Stimulated activated CD8-positive, alpha-beta memory T cell treated with anti-CD3 and anti-CD28 coated beads, Interleukin-4, amount 100 ng/mL, for 4 hours (primary cell): Measurements from ENCODE around the gene GMPS.
A peak's percentile ranks its signal among the peaks of the same experiment; 100 is the strongest.
"Not testable (repeated sequence)": the region's sequence is repeated elsewhere in the genome, so short reads cannot be mapped to it uniquely, and the experiment has no call there.

Experiments
- DNase-seq, 2 donors: peaks; one replicate each; pipeline ENCODE4 v3.0.0-alpha.2; 2020; ENCODE audit warnings: low read depth in 2 of 2, low spot score in 1 of 2

GMPS gene

GRCh38 chr3:155870133-155870944 is at the start of gene GMPS:
TSS of gene GMPS (plus strand) at chr3:155870650. CDS start at chr3:155870871, 221 bp downstream.
- DNase-seq, result peak; percentile 88 to 91

- DNase-seq, result not testable (repeated sequence)
Measured at GRCh38 chr3:155828490-155829098, 41.9 kb upstream of the GMPS start.

GRCh38 chr3:155835341-155836071 is 34.9 kb upstream of the GMPS start:
- no peak for DNase-seq

GRCh38 chr3:155843569-155843968 is 26.9 kb upstream of the GMPS start:
- DNase-seq, result no peak

- DNase-seq, result no peak
Measured at GRCh38 chr3:155846119-155846518, 24.3 kb upstream of the GMPS start.

- no peak for DNase-seq
Measured at GRCh38 chr3:155847993-155848392, 22.5 kb upstream of the GMPS start.

GRCh38 chr3:155849404-155849803 is 21.0 kb upstream of the GMPS start:
- not testable (repeated sequence) for DNase-seq

GRCh38 chr3:155852341-155852740 is 18.1 kb upstream of the GMPS start:
- no peak for DNase-seq

- no peak for DNase-seq
Measured at GRCh38 chr3:155853214-155854140, 17.0 kb upstream of the GMPS start.

GRCh38 chr3:155854141-155854940 is 16.1 kb upstream of the GMPS start, which contains the start of gene SLC33A1:
TSS of gene SLC33A1 (minus strand) at chr3:155854427. CDS start at chr3:155853997, 430 bp downstream.
- DNase-seq, result peak; percentile 95 to 99

- no peak for DNase-seq
Measured at GRCh38 chr3:155859859-155860258, 10.6 kb upstream of the GMPS start.

- DNase-seq, result not testable (repeated sequence)
Measured at GRCh38 chr3:155860424-155860823, 10.0 kb upstream of the GMPS start.

- DNase-seq, result no peak
Measured at GRCh38 chr3:155861476-155862183, 8.8 kb upstream of the GMPS start.

GRCh38 chr3:155862290-155862982 is 8.0 kb upstream of the GMPS start:
- DNase-seq, result peak in 1 of 2 donors; percentile 26

- no peak for DNase-seq
Measured at GRCh38 chr3:155863072-155863784, 7.2 kb upstream of the GMPS start.

- no peak for DNase-seq
Measured at GRCh38 chr3:155869691-155870090, 759 bp upstream of the GMPS start.

GRCh38 chr3:155870945-155871745 is 695 bp downstream of the GMPS start:
- DNase-seq, result peak in 1 of 2 donors; percentile 24
